Left colon (tissue), 2 donors: ENCODE measurements around the gene HMGN2. TPM values are rescaled to one million over a fixed set of nuclear protein-coding genes. Genes with fewer than 3 reads are reported as not detected.

ENCODE experiments used
- ATAC-seq: fragments of 200-7000 bp; cut with Tn5 transposase; one replicate; pipeline ENCODE4 v1.9.1; 2020; ENCODE audit warnings: mild to moderate bottlenecking, moderate library complexity
- DNase-seq, 2 donors: peaks; one replicate each; pipeline ENCODE4 v3.0.0-alpha.2; 2020
- intact Hi-C, 2 donors: fragments of 100-400 bp; cut with DNase I in 1 of 2; cut with micrococcal nuclease in 1 of 2; formaldehyde crosslinking; loops; one replicate each; pipeline versions ENCODE4 v1.11.2 to v1.14.0; 2022; cut with DNase I, micrococcal nuclease
- total RNA-seq, 2 donors: library from RNA; stranded (reverse); fragmentation: NEBNext Ultra II Directional; extraction: Animal tissue kit (Norgen Biotek cat#: 25700); gene quantifications; one replicate each; pipeline ENCODE4 v1.2.1, GENCODE V29; 2021
- donor health status: DM: no; HTN: no; CAD: no.
- donor health status: DM: yes; HTN: yes; CAD: no.

HMGN2 gene
- total RNA-seq, 2 donors from 2014 or later: 243 to 270 TPM

DNA sequence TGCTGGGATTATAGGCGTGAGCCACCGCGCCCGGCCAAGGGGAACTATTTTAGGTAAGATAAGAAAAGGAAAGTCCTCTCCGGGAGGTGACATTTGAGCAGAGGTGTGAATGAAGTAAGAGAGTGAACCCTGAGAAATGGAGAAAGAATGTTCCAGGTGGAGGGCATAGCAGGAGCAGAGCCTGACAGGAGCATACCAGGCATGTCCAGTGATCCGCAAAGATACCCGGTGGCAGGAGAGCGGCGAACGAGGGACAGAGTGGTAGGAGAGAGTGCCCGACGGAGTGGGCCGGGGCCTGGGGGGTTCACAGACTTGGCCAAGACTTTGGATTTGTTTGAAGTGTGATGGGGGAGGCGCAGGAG, 49.4 kb downstream of the HMGN2 start:
- intact Hi-C loops: no loop called here
- ATAC-seq (no peak), DNase-seq (no peak)

DNA sequence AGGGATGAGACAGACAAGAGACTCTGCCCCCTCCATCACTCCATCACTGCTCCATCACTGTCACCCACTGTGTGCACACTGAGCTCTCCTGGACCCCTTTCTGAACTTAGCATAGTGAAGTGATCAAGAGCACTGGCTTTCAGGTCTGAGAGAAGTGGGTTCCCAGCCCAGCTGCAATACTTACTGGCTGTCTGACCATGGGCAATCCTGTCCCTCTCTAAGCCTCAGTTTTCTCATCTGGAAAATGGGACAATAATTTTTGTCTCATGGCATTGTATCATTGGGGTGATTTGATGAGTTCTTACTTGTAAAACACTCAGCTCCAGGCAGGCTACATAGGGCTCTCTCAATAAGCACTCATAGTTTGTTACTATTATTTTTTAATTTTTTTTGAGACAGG, 49.8 kb downstream of the HMGN2 start:
- no peak for ATAC-seq
- no peak for DNase-seq
- intact Hi-C loops: no loop called here

DNA sequence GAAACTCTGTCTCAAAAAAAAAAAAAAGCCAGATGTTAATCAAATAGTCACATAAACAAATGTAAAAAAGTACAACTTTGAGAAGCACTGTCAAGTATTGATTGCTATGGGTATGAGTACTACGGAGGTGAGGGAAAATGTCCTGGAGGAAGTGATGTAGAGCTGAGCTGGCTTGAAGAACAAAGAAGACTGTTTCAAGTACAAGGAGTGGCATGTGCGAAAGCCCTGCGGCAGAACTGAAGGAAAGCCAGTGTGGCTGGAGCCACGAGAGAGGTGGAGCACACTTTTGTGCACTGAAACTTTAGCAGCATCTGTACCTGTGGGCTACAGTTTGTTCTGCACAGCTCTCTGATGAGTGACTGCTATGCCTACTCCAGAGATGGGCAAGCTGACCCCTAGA, 51.9 kb downstream of the HMGN2 start:
- ATAC-seq: no peak
- intact Hi-C loops: no loop called here
- DNase-seq: no peak

Other genes with a start within 250 kb of the HMGN2 start
- 10 to 100 TPM; 11.4 to 16.7 TPM for gene CEP85, start 238.2 kb upstream of the HMGN2 start, total RNA-seq
- 100 to 1,000 TPM; 401 to 409 TPM for gene SH3BGRL3, start 192.4 kb upstream of the HMGN2 start, total RNA-seq
- 10 to 100 TPM in 1 of 2 donors, 1 to 10 TPM in 1; 10.0 to 13.4 TPM for gene UBXN11, start 165.8 kb upstream of the HMGN2 start, total RNA-seq
- gene CD52, start 154.5 kb upstream of the HMGN2 start, total RNA-seq: 10 to 100 TPM in 1 of 2 donors, 1 to 10 TPM in 1; 5.7 to 12.9 TPM
- 10 to 100 TPM; 21.5 to 69.3 TPM for gene CRYBG2, start 118.3 kb upstream of the HMGN2 start, total RNA-seq
- gene ZNF683, start 99.7 kb upstream of the HMGN2 start, total RNA-seq: not detected
- not detected for gene LIN28A, start 61.6 kb upstream of the HMGN2 start, total RNA-seq
- gene DHDDS, start 40.1 kb upstream of the HMGN2 start, total RNA-seq: 100 to 1,000 TPM; 124 to 126 TPM
- 100 to 1,000 TPM; 173 to 192 TPM for gene RPS6KA1, start 57.3 kb downstream of the HMGN2 start, total RNA-seq
- 10 to 100 TPM; 60.2 to 61.4 TPM for gene ARID1A, start 223.6 kb downstream of the HMGN2 start, total RNA-seq